CD14-positive monocyte (primary cell): ENCODE data around the gene PKD2L1. TPM values are rescaled to one million over a fixed set of nuclear protein-coding genes. Genes with fewer than 3 reads are reported as not detected.

Source experiments
- DNase-seq, 3 donors: peaks; one replicate each; pipeline ENCODE4 v3.0.0-alpha.2; 2011 to 2022
- H2AFZ ChIP-seq: 2 replicates; pipeline ENCODE4 v1.6.0; 2012; ENCODE audit warnings: mild to moderate bottlenecking, low read depth, low read length, inconsistent platforms; ENCODE audit not compliant: insufficient read depth, poor library complexity, severe bottlenecking
- H3K27ac ChIP-seq, 2 donors: 1 replicate in 1 of 2; 2 replicates in 1 of 2; pipeline ENCODE4 v1.5.1; 2012 to 2013; ENCODE audit warnings: low read length in 2 of 2, control low read depth in 1 of 2, inconsistent platforms in 1 of 2, low read depth in 1 of 2, mild to moderate bottlenecking in 1 of 2
- H3K27me3 ChIP-seq, 2 donors: one replicate each; pipeline versions ENCODE4 v1.6.0 to v1.6.1; 2011 to 2013; ENCODE audit warnings: low read length in 2 of 2; ENCODE audit not compliant: control insufficient read depth in 2 of 2, insufficient read depth in 2 of 2
- H3K36me3 ChIP-seq, 2 donors: replicated peaks in 1 of 2; 1 replicate in 1 of 2; 2 replicates in 1 of 2; pipeline versions ENCODE4 v1.5.1 to v1.6.1; 2012 to 2013; ENCODE audit warnings: low read length in 2 of 2, control low read depth in 1 of 2, inconsistent platforms in 1 of 2, mild to moderate bottlenecking in 1 of 2; ENCODE audit not compliant: insufficient read depth in 2 of 2, control insufficient read depth in 1 of 2
- H3K4me1 ChIP-seq, 2 donors: 1 replicate in 1 of 2; 2 replicates in 1 of 2; pipeline versions ENCODE4 v1.5.1 to v1.6.1; 2012 to 2013; ENCODE audit warnings: low read length in 2 of 2, control low read depth in 1 of 2, inconsistent platforms in 1 of 2, mild to moderate bottlenecking in 1 of 2, moderate library complexity in 1 of 2; ENCODE audit not compliant: insufficient read depth in 2 of 2, control insufficient read depth in 1 of 2
- H3K4me2 ChIP-seq: replicated peaks from 2 replicates; pipeline ENCODE3; 2012; ENCODE audit warnings: low read length, moderate library complexity, mild to moderate bottlenecking; ENCODE audit not compliant: poor library complexity, severe bottlenecking; ENCODE audit errors: extremely low read depth
- H3K4me3 ChIP-seq, 3 experiments: fragments of 200-600 bp in 1 of 3; sonication (generic) in 1 of 3; replicated peaks in 1 of 3; 1 replicate in 2 of 3; 2 replicates in 1 of 3; pipeline ENCODE4 v1.5.1; 2011 to 2013; ENCODE audit warnings: low read length in 3 of 3, mild to moderate bottlenecking in 3 of 3, control low read depth in 2 of 3, low read depth in 2 of 3, inconsistent platforms in 1 of 3, moderate library complexity in 1 of 3
- H3K79me2 ChIP-seq: 2 replicates; pipeline ENCODE4 v1.6.0; 2012; ENCODE audit warnings: mild to moderate bottlenecking, control low read depth, inconsistent platforms, low read length, moderate library complexity; ENCODE audit not compliant: insufficient read depth
- H3K9ac ChIP-seq: 2 replicates; pipeline ENCODE4 v1.6.0; 2017; ENCODE audit warnings: low read length, mild to moderate bottlenecking; ENCODE audit not compliant: insufficient read depth, poor library complexity, severe bottlenecking
- H3K9me3 ChIP-seq, 2 donors: replicated peaks in 1 of 2; 1 replicate in 1 of 2; 2 replicates in 1 of 2; pipeline versions ENCODE4 v1.5.1 to v1.6.1; 2012 to 2013; ENCODE audit warnings: low read length in 2 of 2, control low read depth in 1 of 2; ENCODE audit not compliant: control insufficient read depth in 1 of 2, insufficient read depth in 1 of 2
- H4K20me1 ChIP-seq: 2 replicates; pipeline ENCODE4 v1.6.0; 2012; ENCODE audit warnings: mild to moderate bottlenecking, low read length, control low read depth, moderate library complexity; ENCODE audit not compliant: insufficient read depth
- H3K27ac Mint-ChIP-seq, 7 donors: one replicate each; pipeline ENCODE4 v1.8.0; 2020; ENCODE audit warnings: mild to moderate bottlenecking in 7 of 7, mixed read lengths in 7 of 7, moderate library complexity in 6 of 7, inconsistent platforms in 2 of 7
- H3K27me3 Mint-ChIP-seq, 3 donors: one replicate each; pipeline ENCODE4 v1.8.0; 2021 to 2022; ENCODE audit warnings: low read depth in 3 of 3, mild to moderate bottlenecking in 3 of 3, mixed read lengths in 3 of 3, moderate library complexity in 3 of 3, inconsistent platforms in 1 of 3
- H3K36me3 Mint-ChIP-seq, 2 donors: one replicate each; pipeline ENCODE4 v1.8.0; 2020; ENCODE audit warnings: mixed read lengths in 2 of 2, inconsistent platforms in 1 of 2, mild to moderate bottlenecking in 1 of 2
- H3K4me1 Mint-ChIP-seq: one replicate; pipeline ENCODE4 v1.8.0; 2020; ENCODE audit warnings: mild to moderate bottlenecking, mixed read lengths
- H3K4me3 Mint-ChIP-seq, 2 donors: one replicate each; pipeline ENCODE4 v1.8.0; 2020; ENCODE audit warnings: mild to moderate bottlenecking in 2 of 2, mixed read lengths in 2 of 2, moderate library complexity in 1 of 2
- H3K9me3 Mint-ChIP-seq, 7 donors: one replicate each; pipeline ENCODE4 v1.8.0; 2020 to 2022; ENCODE audit warnings: mixed read lengths in 7 of 7, mild to moderate bottlenecking in 6 of 7, moderate library complexity in 6 of 7, inconsistent platforms in 2 of 7
- WGBS: methylation state at CpG from one replicate; pipeline ENCODE4 v1.1.5; 2013; ENCODE audit warnings: missing lambda C conversion rate; ENCODE audit not compliant: insufficient coverage; 5-methylcytosine and 5-hydroxymethylcytosine counted together
- intact Hi-C, 2 donors: fragments of 100-400 bp; cut with micrococcal nuclease; formaldehyde crosslinking; loops; one replicate each; pipeline versions ENCODE4 v1.15.0 to v1.15.1; 2023
- polyA plus RNA-seq, 3 donors: library from polyadenylated mRNA; depleted of rRNA in 1 of 3; unstranded in 2 of 3; stranded (reverse) in 1 of 3; fragments of 300-500 nt in 2 of 3; fragments of >200 nt in 1 of 3; fragmentation: Illumina TruSeq in 2 of 3; gene quantifications; 1 replicate in 2 of 3; 2 replicates in 1 of 3; pipeline ENCODE4 v1.2.3, GENCODE V29; 2012 to 2021
- TF ChIP-seq, protein P1 (sequence below): fragments of 200-600 bp; IDR thresholded peaks from one replicate; pipeline ENCODE4 v1.8.0; 2022; ENCODE audit warnings: antibody characterized with exemption, mild to moderate bottlenecking

PKD2L1 gene
- polyA plus RNA-seq, 3 donors: 0.15 to 1.5 TPM; not detected in 1

DNA sequence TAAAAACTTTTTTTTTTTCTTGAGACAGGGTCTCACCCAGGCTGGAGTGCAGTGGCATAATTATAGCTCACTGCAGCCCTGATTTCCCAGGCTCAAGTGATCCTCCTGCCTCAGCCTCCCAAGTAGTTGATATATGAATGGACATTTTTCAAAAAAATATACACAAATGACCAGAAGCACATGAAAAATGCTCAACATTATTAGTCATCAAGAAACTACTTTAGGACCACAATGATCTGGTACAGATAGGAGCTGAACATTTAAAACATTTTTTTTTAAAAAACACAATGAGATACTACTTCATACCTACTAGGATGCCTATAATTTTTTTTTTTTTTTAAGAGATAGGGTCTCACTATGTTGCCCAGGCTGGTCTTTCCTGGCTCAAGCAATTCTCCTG is 38.7 kb upstream of the PKD2L1 start:
- no peaks in the 10 kb centered on the region for H3K9me3 ChIP-seq
- Mint-ChIP-seq H3K4me3 (no peak overlapping the region), H3K4me1 (peaks cover 33% of the 10 kb centered on the region), H3K36me3 (peaks cover 0 to 5% of the 10 kb centered on the region in 2 donors), H3K9me3 (peaks cover 0 to 1% (median 0%) of the 10 kb centered on the region in 7 donors), H3K27me3 (no peaks in the 10 kb centered on the region), H3K27ac (no peak overlapping the region)
- DNase-seq: no peak
- no peaks in the 10 kb centered on the region for H3K79me2 ChIP-seq
- no peak overlapping the region for H3K4me2 ChIP-seq
- no peaks in the 10 kb centered on the region for H3K27me3 ChIP-seq
- no peaks in the 10 kb centered on the region for H3K36me3 ChIP-seq
- TF ChIP-seq, protein P1, sequence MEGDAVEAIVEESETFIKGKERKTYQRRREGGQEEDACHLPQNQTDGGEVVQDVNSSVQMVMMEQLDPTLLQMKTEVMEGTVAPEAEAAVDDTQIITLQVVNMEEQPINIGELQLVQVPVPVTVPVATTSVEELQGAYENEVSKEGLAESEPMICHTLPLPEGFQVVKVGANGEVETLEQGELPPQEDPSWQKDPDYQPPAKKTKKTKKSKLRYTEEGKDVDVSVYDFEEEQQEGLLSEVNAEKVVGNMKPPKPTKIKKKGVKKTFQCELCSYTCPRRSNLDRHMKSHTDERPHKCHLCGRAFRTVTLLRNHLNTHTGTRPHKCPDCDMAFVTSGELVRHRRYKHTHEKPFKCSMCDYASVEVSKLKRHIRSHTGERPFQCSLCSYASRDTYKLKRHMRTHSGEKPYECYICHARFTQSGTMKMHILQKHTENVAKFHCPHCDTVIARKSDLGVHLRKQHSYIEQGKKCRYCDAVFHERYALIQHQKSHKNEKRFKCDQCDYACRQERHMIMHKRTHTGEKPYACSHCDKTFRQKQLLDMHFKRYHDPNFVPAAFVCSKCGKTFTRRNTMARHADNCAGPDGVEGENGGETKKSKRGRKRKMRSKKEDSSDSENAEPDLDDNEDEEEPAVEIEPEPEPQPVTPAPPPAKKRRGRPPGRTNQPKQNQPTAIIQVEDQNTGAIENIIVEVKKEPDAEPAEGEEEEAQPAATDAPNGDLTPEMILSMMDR: no peak
- no peak overlapping the region for H2AFZ ChIP-seq
- H3K4me1 ChIP-seq: peaks cover 42 to 47% of the 10 kb centered on the region in 2 donors
- intact Hi-C loops: no loop called here
- H3K4me3 ChIP-seq: no peak overlapping the region
- H3K27ac ChIP-seq: no peak overlapping the region
- H4K20me1 ChIP-seq: no peaks in the 10 kb centered on the region
- no peak overlapping the region for H3K9ac ChIP-seq

DNA sequence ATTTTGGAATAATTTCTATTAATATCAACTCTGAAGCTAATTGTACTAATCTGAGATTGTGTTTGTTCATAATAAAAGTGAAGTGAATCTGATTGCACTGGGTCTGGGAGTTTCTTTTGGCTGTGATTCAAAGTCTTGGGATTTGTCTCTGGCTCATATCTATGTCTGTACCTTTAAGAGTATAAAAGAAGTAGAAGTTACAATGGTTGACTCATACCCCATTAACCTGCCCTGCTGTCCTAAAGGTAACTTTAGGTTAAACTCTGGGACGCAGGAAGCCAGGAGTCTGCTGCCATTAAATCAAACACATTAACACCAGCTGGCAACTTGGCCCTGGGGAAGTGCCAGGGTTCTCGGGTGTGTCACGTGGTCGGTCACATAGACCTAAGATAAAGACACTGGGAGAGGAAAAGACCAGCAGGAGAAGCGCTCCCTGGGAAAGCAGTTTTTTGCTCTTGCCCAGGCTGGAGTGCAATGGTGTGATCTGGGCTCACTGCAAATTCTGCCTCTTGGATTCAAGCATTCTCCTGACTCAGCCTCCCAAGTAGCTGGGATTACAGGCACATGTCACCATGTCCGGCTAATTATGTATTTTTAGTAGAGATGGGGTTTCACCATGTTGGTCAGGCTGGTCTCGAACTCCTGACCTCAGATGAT is 34.8 kb upstream of the PKD2L1 start:
- Histone ChIP-seq H3K4me1 (peaks cover 4 to 8% of the 10 kb centered on the region in 2 donors), H3K79me2 (no peaks in the 10 kb centered on the region), H3K36me3 (no peaks in the 10 kb centered on the region), H3K27ac (no peak overlapping the region), H3K4me3 (no peak overlapping the region), H3K27me3 (no peaks in the 10 kb centered on the region), H3K9ac (no peak overlapping the region), H4K20me1 (no peaks in the 10 kb centered on the region), H2AFZ (no peak overlapping the region), H3K4me2 (no peak overlapping the region), H3K9me3 (no peaks in the 10 kb centered on the region)
- intact Hi-C loops: no loop called here
- Mint-ChIP-seq H3K4me1 (peaks cover 16% of the 10 kb centered on the region), H3K9me3 (no peaks in the 10 kb centered on the region), H3K4me3 (no peak overlapping the region), H3K27me3 (no peaks in the 10 kb centered on the region), H3K27ac (peak overlapping the region in 1 of 7 donors; percentile 11), H3K36me3 (peaks cover 9% of the 10 kb centered on the region in 2 donors)
- peak; percentile 23 to 43 (median 28) for DNase-seq
- 11% methylated on average over 4 of the region's 7 CpGs for WGBS
- TF ChIP-seq, protein P1: no peak
